HG03342 (cell line): ENCODE data around the gene CEMP1.
"Not testable (repeated sequence)": the region's sequence is repeated elsewhere in the genome, so short reads cannot be mapped to it uniquely, and the experiment has no call there.

ENCODE experiments used
- ATAC-seq: cut with Tn5 transposase; IDR thresholded peaks from one replicate; pipeline ENCODE4 v1.9.1; 2021; ENCODE audit warnings: mild to moderate bottlenecking, moderate library complexity; ENCODE audit not compliant: unreplicated experiment

Gene CEMP1

GRCh38 chr16:2531371-2531695 lies at the start of gene CEMP1:
Gene CEMP1 (minus strand): TSS chr16:2531408. CDS start chr16:2531073, 335 bp downstream.
- ATAC-seq, result no peak

GRCh38 chr16:2580818-2581217 lies 49.6 kb upstream of the CEMP1 start:
- not testable (repeated sequence) for ATAC-seq

GRCh38 chr16:2580143-2580542 lies 48.9 kb upstream of the CEMP1 start:
- ATAC-seq, result not testable (repeated sequence)

- ATAC-seq, result not testable (repeated sequence)
Observed at GRCh38 chr16:2578905-2579304, 47.7 kb upstream of the CEMP1 start.

GRCh38 chr16:2577044-2577443 lies 45.8 kb upstream of the CEMP1 start:
- ATAC-seq, result not testable (repeated sequence)

GRCh38 chr16:2575839-2576238 lies 44.6 kb upstream of the CEMP1 start:
- ATAC-seq, result not testable (repeated sequence)

GRCh38 chr16:2572704-2573103 lies 41.5 kb upstream of the CEMP1 start:
- not testable (repeated sequence) for ATAC-seq

- not testable (repeated sequence) for ATAC-seq
Observed at GRCh38 chr16:2568573-2568972, 37.4 kb upstream of the CEMP1 start.

- not testable (repeated sequence) for ATAC-seq
Observed at GRCh38 chr16:2567506-2567905, 36.3 kb upstream of the CEMP1 start.

- ATAC-seq, result peak; percentile 53
Observed at GRCh38 chr16:2560798-2561133, 29.6 kb upstream of the CEMP1 start.

GRCh38 chr16:2560131-2560797 lies 29.1 kb upstream of the CEMP1 start:
- peak; percentile 48 for ATAC-seq

- ATAC-seq, result not testable (repeated sequence)
Observed at GRCh38 chr16:2557150-2557549, 25.9 kb upstream of the CEMP1 start.

GRCh38 chr16:2554709-2555425 lies 23.7 kb upstream of the CEMP1 start:
- ATAC-seq, result not testable (repeated sequence)

GRCh38 chr16:2551420-2551889 lies 20.2 kb upstream of the CEMP1 start:
- not testable (repeated sequence) for ATAC-seq

GRCh38 chr16:2550283-2550878 lies 19.2 kb upstream of the CEMP1 start:
- ATAC-seq, result not testable (repeated sequence)

GRCh38 chr16:2543771-2544170 lies 12.6 kb upstream of the CEMP1 start:
- not testable (repeated sequence) for ATAC-seq

- ATAC-seq, result not testable (repeated sequence)
Observed at GRCh38 chr16:2541409-2541808, 10.2 kb upstream of the CEMP1 start.

GRCh38 chr16:2540912-2541311 lies 9.7 kb upstream of the CEMP1 start:
- ATAC-seq, result not testable (repeated sequence)

- not testable (repeated sequence) for ATAC-seq
Observed at GRCh38 chr16:2539845-2540458, 8.7 kb upstream of the CEMP1 start.

GRCh38 chr16:2539192-2539844 lies 8.1 kb upstream of the CEMP1 start:
- not testable (repeated sequence) for ATAC-seq
